RWPE2 (cell line): Measurements from ENCODE around the gene MUC5B.

Source experiments
- ATAC-seq: fragments of 200-7000 bp; cut with Tn5 transposase; 3 replicates; pipeline ENCODE4 v1.9.1; 2021; ENCODE audit warnings: low read depth
- DNase-seq: peaks from one replicate; pipeline ENCODE4 v3.0.0-alpha.2; 2020; ENCODE audit warnings: low spot score
- H3K27ac ChIP-seq: fragments of 450-650 bp; 2 replicates; pipeline ENCODE4 v1.5.1; 2017; ENCODE audit warnings: mild to moderate bottlenecking; ENCODE audit not compliant: poor library complexity, severe bottlenecking
- H3K27me3 ChIP-seq: fragments of 250-450 bp; sonication (Bioruptor Pico); 2 replicates; pipeline ENCODE4 v1.5.1; 2021; ENCODE audit warnings: mild to moderate bottlenecking, moderate library complexity; ENCODE audit not compliant: insufficient read depth, poor library complexity, severe bottlenecking
- H3K36me3 ChIP-seq: fragments of 250-450 bp; sonication (Bioruptor Pico); 2 replicates; pipeline ENCODE4 v1.5.1; 2020; ENCODE audit warnings: low read depth, mild to moderate bottlenecking, moderate library complexity
- H3K4me1 ChIP-seq: fragments of 250-450 bp; sonication (Bioruptor Pico); 2 replicates; pipeline ENCODE4 v1.5.1; 2021; ENCODE audit warnings: mild to moderate bottlenecking, moderate library complexity; ENCODE audit not compliant: insufficient read depth, poor library complexity, severe bottlenecking
- H3K4me3 ChIP-seq: fragments of 250-450 bp; sonication (Bioruptor Pico); 2 replicates; pipeline ENCODE4 v1.5.1; 2021; ENCODE audit warnings: mild to moderate bottlenecking, moderate library complexity; ENCODE audit not compliant: severe bottlenecking
- H3K9me3 ChIP-seq: fragments of 250-450 bp; sonication (Bioruptor Pico); 2 replicates; pipeline ENCODE4 v1.5.1; 2021; ENCODE audit warnings: mild to moderate bottlenecking, moderate library complexity; ENCODE audit not compliant: severe bottlenecking
- CTCF ChIP-seq: fragments of 450-650 bp; IDR thresholded peaks from one replicate; pipeline ENCODE4 v1.5.1; 2017; ENCODE audit warnings: mild to moderate bottlenecking, moderate library complexity; ENCODE audit not compliant: poor library complexity, severe bottlenecking

The MUC5B gene

DNA sequence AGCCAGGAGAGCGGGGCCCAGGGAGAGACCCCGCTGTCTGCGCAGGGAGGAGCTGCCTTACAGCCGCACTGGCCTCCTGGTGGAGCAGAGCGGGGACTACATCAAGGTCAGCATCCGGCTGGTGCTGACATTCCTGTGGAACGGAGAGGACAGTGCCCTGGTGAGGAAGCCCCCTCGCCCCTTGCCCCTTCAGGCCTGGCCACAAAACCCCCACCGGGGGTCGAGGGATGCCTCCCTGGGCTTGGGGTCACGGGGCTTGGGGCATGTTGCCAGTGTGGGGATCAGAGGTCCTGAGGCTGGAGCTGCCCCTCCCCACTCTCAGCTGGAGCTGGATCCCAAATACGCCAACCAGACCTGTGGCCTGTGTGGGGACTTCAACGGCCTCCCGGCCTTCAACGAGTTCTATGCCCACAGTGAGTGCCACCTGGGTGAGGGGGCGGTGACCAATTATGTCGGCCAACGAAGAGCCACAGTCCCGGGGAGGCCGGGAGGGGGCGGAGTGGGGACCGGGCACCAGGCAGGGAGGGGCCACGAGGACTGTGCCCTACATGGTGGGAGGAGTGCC lies 4.2 kb downstream of the MUC5B start:
- H3K4me1 ChIP-seq: no peaks in the 10 kb centered on the region
- H3K27ac ChIP-seq: no peak overlapping the region
- ATAC-seq (no peak), DNase-seq (peak; percentile 48)
- H3K4me3 ChIP-seq: no peak overlapping the region
- TF ChIP-seq CTCF: no peak
- H3K27me3 ChIP-seq: peaks cover 35% of the 10 kb centered on the region
- H3K36me3 ChIP-seq: no peaks in the 10 kb centered on the region
- H3K9me3 ChIP-seq: no peaks in the 10 kb centered on the region

DNA sequence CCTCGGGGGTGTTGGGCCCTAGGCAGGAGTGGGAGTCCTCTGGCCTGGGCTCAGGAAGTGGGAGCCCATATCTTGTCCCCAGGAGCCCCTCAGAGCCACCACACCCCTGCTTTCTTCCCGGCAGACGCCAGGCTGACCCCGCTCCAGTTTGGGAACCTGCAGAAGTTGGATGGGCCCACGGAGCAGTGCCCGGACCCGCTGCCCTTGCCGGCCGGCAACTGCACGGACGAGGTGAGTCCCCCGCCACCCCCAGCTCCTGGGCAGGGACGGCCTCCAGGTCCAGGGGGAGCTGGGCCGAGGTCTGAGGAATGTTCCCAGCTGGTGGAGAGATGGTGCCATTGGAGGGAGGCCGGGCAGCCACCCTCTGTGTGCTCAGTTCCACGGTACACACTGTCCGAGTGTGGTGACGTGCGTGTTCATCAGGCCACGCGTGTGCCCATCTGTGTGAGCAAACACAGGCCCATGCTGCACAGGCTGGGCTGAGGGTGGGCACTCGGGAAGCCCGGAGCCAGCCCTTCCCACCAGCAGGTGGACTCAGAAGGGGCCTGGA lies 4.8 kb downstream of the MUC5B start:
- Histone ChIP-seq H3K4me1 (no peaks in the 10 kb centered on the region), H3K4me3 (no peak overlapping the region), H3K27ac (no peak overlapping the region), H3K27me3 (peaks cover 36% of the 10 kb centered on the region), H3K9me3 (no peaks in the 10 kb centered on the region), H3K36me3 (no peaks in the 10 kb centered on the region)
- no peak for TF ChIP-seq CTCF
- DNase-seq: peak; percentile 64
- no peak for ATAC-seq

DNA sequence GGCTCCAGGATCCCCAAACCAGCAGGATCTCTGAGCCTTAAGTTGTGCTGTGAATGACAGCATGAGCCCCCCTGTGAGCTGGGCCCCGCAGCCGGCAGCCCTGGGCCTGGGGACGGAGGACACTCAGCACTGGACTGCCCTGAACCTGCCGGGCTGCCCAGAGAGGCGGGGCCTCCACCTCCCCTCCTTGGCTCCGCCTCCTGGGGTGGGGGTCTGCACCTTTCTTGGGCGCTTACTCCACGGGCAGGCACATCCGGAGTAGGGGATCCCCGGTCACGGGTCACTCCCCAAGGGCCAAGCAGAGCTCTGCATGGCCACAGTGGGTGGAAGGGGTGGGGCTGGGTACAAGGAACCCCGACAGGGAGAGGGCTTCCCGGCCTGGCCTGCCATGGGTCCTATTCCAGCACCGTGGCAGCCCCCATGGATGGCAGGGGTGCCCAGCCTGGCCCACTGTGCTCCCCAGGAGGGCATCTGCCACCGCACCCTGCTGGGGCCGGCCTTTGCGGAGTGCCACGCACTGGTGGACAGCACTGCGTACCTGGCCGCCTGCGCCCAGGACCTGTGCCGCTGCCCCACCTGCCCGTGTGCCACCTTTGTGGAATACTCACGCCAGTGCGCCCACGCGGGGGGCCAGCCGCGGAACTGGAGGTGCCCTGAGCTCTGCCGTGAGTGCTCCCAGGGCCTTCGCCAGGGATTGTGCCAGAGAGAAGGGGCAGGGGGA lies 5.4 kb downstream of the MUC5B start:
- Histone ChIP-seq H3K4me1 (no peaks in the 10 kb centered on the region), H3K27ac (no peak overlapping the region), H3K4me3 (no peak overlapping the region), H3K36me3 (no peaks in the 10 kb centered on the region), H3K27me3 (peaks cover 40% of the 10 kb centered on the region), H3K9me3 (no peaks in the 10 kb centered on the region)
- TF ChIP-seq CTCF: no peak
- ATAC-seq (no peak), DNase-seq (peak; percentile 64)

- H3K4me1 ChIP-seq: no peaks in the 10 kb centered on the region
- no peak overlapping the region for H3K4me3 ChIP-seq
- ATAC-seq: no peak
- H3K27ac ChIP-seq: no peak overlapping the region
- H3K36me3 ChIP-seq: no peaks in the 10 kb centered on the region
- TF ChIP-seq CTCF: no peak
- H3K27me3 ChIP-seq: peaks cover 40% of the 10 kb centered on the region
- DNase-seq: no peak
- H3K9me3 ChIP-seq: no peaks in the 10 kb centered on the region
Observed at GRCh38 chr11:1228921-1229451, 6.1 kb downstream of the MUC5B start.
